ENCODE data around the gene RAD23A.

Gene RAD23A

GRCh38 chr19:12945479-12946091, at the start of gene RAD23A:
TSS of gene RAD23A (plus strand) at chr19:12945862. CDS start at chr19:12945949, 87 bp downstream.
- Histone ChIP-seq H3K36me3 (replicated peaks) (peaks cover 55% of the 10 kb centered on the region), H3K4me3 (ENCODE audit: low read depth, low read length) (peak within 1 kb of the TSS; percentile 77), H3K27me3 (replicated peaks) (no peaks in the 10 kb centered on the region), H3K27ac (peak within 1 kb of the TSS; percentile 88)
- in situ Hi-C loops (cut with HindIII; ENCODE audit: low pct_ligation_motif_present, low sequenced_read_pairs): no loop called here
- TF ChIP-seq, protein P1, sequence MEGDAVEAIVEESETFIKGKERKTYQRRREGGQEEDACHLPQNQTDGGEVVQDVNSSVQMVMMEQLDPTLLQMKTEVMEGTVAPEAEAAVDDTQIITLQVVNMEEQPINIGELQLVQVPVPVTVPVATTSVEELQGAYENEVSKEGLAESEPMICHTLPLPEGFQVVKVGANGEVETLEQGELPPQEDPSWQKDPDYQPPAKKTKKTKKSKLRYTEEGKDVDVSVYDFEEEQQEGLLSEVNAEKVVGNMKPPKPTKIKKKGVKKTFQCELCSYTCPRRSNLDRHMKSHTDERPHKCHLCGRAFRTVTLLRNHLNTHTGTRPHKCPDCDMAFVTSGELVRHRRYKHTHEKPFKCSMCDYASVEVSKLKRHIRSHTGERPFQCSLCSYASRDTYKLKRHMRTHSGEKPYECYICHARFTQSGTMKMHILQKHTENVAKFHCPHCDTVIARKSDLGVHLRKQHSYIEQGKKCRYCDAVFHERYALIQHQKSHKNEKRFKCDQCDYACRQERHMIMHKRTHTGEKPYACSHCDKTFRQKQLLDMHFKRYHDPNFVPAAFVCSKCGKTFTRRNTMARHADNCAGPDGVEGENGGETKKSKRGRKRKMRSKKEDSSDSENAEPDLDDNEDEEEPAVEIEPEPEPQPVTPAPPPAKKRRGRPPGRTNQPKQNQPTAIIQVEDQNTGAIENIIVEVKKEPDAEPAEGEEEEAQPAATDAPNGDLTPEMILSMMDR (IDR thresholded peaks at IDR 0.05; ENCODE audit: low read depth, low read length, missing control alignments): no peak
- DNase-seq: peak; percentile 96

DNA sequence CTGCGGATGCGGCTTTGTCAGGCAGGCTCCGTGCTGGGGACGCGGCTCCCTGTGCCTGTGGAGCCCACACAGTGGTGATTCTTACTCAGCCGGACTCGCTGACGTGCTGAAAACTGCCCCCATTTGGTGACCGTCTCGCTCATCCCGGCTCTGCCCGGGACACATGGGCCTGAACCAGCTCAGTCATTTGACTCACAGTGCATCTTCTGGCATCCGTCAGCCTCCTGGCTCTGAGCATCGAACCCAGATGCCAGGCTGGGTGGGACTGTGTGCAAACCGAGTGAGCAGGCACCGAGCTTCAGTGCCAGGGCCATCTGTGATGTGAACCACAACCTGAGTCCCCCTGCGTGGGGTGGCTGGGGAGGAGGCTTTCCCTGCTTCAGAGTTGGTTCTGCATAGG, 49.2 kb upstream of the RAD23A start:
- in situ Hi-C loops (cut with HindIII; ENCODE audit: low pct_ligation_motif_present, low sequenced_read_pairs): no loop called here
- TF ChIP-seq, protein P1 (IDR thresholded peaks at IDR 0.05; ENCODE audit: low read depth, low read length, missing control alignments): no peak
- Histone ChIP-seq H3K27me3 (replicated peaks) (no peaks in the 10 kb centered on the region), H3K27ac (no peak overlapping the region), H3K4me3 (ENCODE audit: low read depth, low read length) (no peak overlapping the region), H3K36me3 (replicated peaks) (peaks cover 3% of the 10 kb centered on the region)
- DNase-seq: no peak

DNA sequence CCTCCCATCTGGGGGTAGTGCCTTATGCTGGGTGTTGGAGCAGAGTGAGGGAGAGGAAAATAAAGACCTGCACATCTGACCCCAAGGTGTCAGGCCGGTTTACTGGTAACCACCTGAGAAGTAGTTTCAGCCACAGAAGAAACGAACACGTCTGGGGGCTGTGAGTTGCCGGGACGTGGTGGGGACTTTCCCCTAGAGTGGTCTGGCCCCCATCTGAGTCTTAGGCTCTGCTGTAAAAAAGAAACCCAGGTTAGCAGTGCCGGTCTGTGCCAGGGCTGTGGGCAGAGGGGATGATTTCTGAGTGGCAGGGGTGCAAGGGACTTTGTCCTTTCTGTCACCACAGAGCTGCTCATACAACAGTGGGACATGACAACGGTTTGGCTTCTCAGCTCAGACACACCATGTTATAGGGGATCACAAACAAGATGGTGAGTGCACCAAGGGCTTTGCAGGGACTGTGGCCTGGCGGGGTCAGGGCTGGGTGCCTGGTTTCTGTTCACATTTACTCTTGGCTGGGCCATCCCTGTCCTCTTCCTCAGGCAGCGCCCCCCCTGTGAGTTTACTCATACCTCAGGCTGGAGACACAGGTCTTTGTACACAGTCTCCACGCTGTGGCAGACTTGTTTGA, 45.7 kb upstream of the RAD23A start:
- TF ChIP-seq, protein P1 (IDR thresholded peaks at IDR 0.05; ENCODE audit: low read depth, low read length, missing control alignments): no peak
- Histone ChIP-seq H3K4me3 (ENCODE audit: low read depth, low read length) (no peak overlapping the region), H3K27ac (no peak overlapping the region), H3K27me3 (replicated peaks) (no peaks in the 10 kb centered on the region), H3K36me3 (replicated peaks) (peaks cover 3% of the 10 kb centered on the region)
- in situ Hi-C loops (cut with HindIII; ENCODE audit: low pct_ligation_motif_present, low sequenced_read_pairs): no loop called here
- no peak for DNase-seq

- Histone ChIP-seq H3K27ac (no peak overlapping the region), H3K36me3 (replicated peaks) (no peaks in the 10 kb centered on the region), H3K27me3 (replicated peaks) (no peaks in the 10 kb centered on the region), H3K4me3 (ENCODE audit: low read depth, low read length) (no peak overlapping the region)
- TF ChIP-seq, protein P1 (IDR thresholded peaks at IDR 0.05; ENCODE audit: low read depth, low read length, missing control alignments): no peak
- in situ Hi-C loops (cut with HindIII; ENCODE audit: low pct_ligation_motif_present, low sequenced_read_pairs): no loop called here
- no peak for DNase-seq
These were observed 38.5 kb upstream of the RAD23A start for GRCh38 chr19:12907166-12907565.

GRCh38 chr19:12912571-12912970, 33.1 kb upstream of the RAD23A start:
- Histone ChIP-seq H3K27ac (no peak overlapping the region), H3K4me3 (ENCODE audit: low read depth, low read length) (no peak overlapping the region), H3K27me3 (replicated peaks) (no peaks in the 10 kb centered on the region), H3K36me3 (replicated peaks) (no peaks in the 10 kb centered on the region)
- TF ChIP-seq, protein P1 (IDR thresholded peaks at IDR 0.05; ENCODE audit: low read depth, low read length, missing control alignments): no peak
- in situ Hi-C loops (cut with HindIII; ENCODE audit: low pct_ligation_motif_present, low sequenced_read_pairs): no loop called here
- DNase-seq: no peak
